K562 (cell line): ENCODE measurements around the gene MYH15. TPM values are rescaled to one million over a fixed set of nuclear protein-coding genes. Genes with fewer than 3 reads are reported as not detected.

Source experiments
- ATAC-seq: fragments of 200-7000 bp; cut with Tn5 transposase; 3 replicates; pipeline ENCODE4 v1.9.1; 2020; ENCODE audit warnings: moderate library complexity
- BruUV-seq: library from RNA; stranded (reverse); fragments of 400-500 nt; replicated peaks from 2 replicates; lab custom pipeline; 2021; lab: Mats Ljungman, UMichigan
- CTCF ChIA-PET: fragments of 300-600 bp; formaldehyde crosslinking; extraction: SDS; loops from one replicate; lab custom pipeline; 2021; ENCODE audit warnings: low intra/inter-chr PET ratio; lab: Yijun Ruan, JAX
- POLR2A ChIA-PET: fragments of 300-600, 350-650 bp; sonication (Branson Sonifier 250); formaldehyde crosslinking; extraction: SDS; loops from one replicate; lab custom pipeline; 2021; ENCODE audit warnings: antibody characterized with exemption, inconsistent platforms; lab: Yijun Ruan, JAX
- DNase-seq, 4 experiments: peaks; one replicate each; pipeline versions ENCODE4 v3.0.0 to v3.0.0-alpha.2; 2011 to 2018; ENCODE audit warnings: low spot score in 3 of 4, mixed read lengths in 3 of 4; ENCODE audit errors: extremely low read depth in 1 of 4
- FAIRE-seq: peaks from 2 replicates; lab custom pipeline; 2011; peaks lifted over from hg19 to GRCh38; lab: Jason Lieb, UNC
- H2AFZ ChIP-seq: 2 replicates; pipeline ENCODE4 v1.6.0; 2011; ENCODE audit warnings: low read depth, low read length, control low read depth, inconsistent platforms
- H3K27ac ChIP-seq: fragments of 200-600 bp; 3 replicates; pipeline ENCODE4 v1.8.0; 2011; ENCODE audit warnings: low read depth, mild to moderate bottlenecking, control low read depth, inconsistent platforms, low read length, moderate library complexity, mixed read lengths; ENCODE audit errors: extremely low read depth
- H3K27me3 ChIP-seq, 2 experiments: fragments of 300-600 bp in 1 of 2; 2 replicates in 1 of 2; 3 replicates in 1 of 2; pipeline versions ENCODE4 v1.6.0 to v1.8.0; 2011; ENCODE audit warnings: inconsistent platforms in 2 of 2, low read length in 2 of 2, mild to moderate bottlenecking in 1 of 2, mixed read lengths in 1 of 2, moderate library complexity in 1 of 2; ENCODE audit not compliant: control insufficient read depth in 2 of 2, insufficient read depth in 2 of 2
- H3K36me3 ChIP-seq: fragments of 300-600 bp; 3 replicates; pipeline ENCODE4 v1.8.0; 2011; ENCODE audit warnings: mild to moderate bottlenecking, low read length, inconsistent platforms; ENCODE audit not compliant: control insufficient read depth, insufficient read depth
- H3K4me1 ChIP-seq, 2 experiments: fragments of 200-600 bp in 1 of 2; replicated peaks in 1 of 2; 2 replicates in 1 of 2; 3 replicates in 1 of 2; pipeline versions ENCODE4 v1.5.1 to v1.8.0; 2011; ENCODE audit warnings: inconsistent platforms in 2 of 2, low read length in 2 of 2, mild to moderate bottlenecking in 1 of 2, mixed read lengths in 1 of 2, moderate library complexity in 1 of 2; ENCODE audit not compliant: control insufficient read depth in 2 of 2, insufficient read depth in 2 of 2
- H3K4me2 ChIP-seq: 2 replicates; pipeline ENCODE4 v1.6.1; 2011; ENCODE audit warnings: low read length, control low read depth, inconsistent platforms, mixed read lengths; ENCODE audit not compliant: insufficient read depth
- H3K4me3 ChIP-seq: fragments of 200-600 bp; sonication (generic), shearing (Covaris generic); 2 replicates; pipeline ENCODE4 v1.5.1; 2016; ENCODE audit warnings: control low read depth, inconsistent platforms
- H3K79me2 ChIP-seq: fragments of 200-600 bp; 3 replicates; pipeline ENCODE4 v1.8.0; 2011; ENCODE audit warnings: low read length, inconsistent platforms; ENCODE audit not compliant: control insufficient read depth, insufficient read depth
- H3K9ac ChIP-seq, 2 experiments: 2 replicates each; pipeline versions ENCODE4 v1.6.0 to v1.6.1; 2011; ENCODE audit warnings: low read depth in 2 of 2, low read length in 2 of 2, control low read depth in 1 of 2, inconsistent platforms in 1 of 2, mild to moderate bottlenecking in 1 of 2, mixed read lengths in 1 of 2; ENCODE audit not compliant: insufficient read depth in 1 of 2
- H3K9me1 ChIP-seq: one replicate; pipeline ENCODE4 v1.6.0; 2011; ENCODE audit warnings: inconsistent platforms, mild to moderate bottlenecking, low read length, moderate library complexity; ENCODE audit not compliant: control insufficient read depth, insufficient read depth
- H3K9me3 ChIP-seq: replicated peaks from 2 replicates; pipeline ENCODE4 v1.5.1; 2011; ENCODE audit warnings: low read depth, low read length, inconsistent platforms; ENCODE audit not compliant: control insufficient read depth, insufficient read depth
- H4K20me1 ChIP-seq: replicated peaks from 2 replicates; pipeline ENCODE4 v1.6.1; 2011; ENCODE audit warnings: low read length, inconsistent platforms, mixed read lengths; ENCODE audit not compliant: control insufficient read depth, insufficient read depth
- BCOR ChIP-seq: fragments of 450-650 bp; IDR thresholded peaks from 2 replicates; pipeline ENCODE4 v1.6.1; 2016
- CBFB ChIP-seq: sonication (generic); formaldehyde crosslinking; IDR thresholded peaks from 2 replicates; pipeline ENCODE4 v1.4.0; 2020; ENCODE audit warnings: mild to moderate bottlenecking, missing genetic modification reagents
- ETS1 ChIP-seq: conservative IDR thresholded peaks from 2 replicates; pipeline ENCODE4 v1.6.1; 2011; ENCODE audit warnings: low read depth, mild to moderate bottlenecking, low read length; ENCODE audit not compliant: control insufficient read depth
- LEF1 ChIP-seq: fragments of 450-650 bp; IDR thresholded peaks from 2 replicates; pipeline ENCODE4 v1.6.1; 2016; ENCODE audit warnings: mild to moderate bottlenecking
- RUNX1 ChIP-seq: sonication (generic); IDR thresholded peaks from 2 replicates; pipeline ENCODE4 v1.6.1; 2016; ENCODE audit warnings: antibody characterized with exemption, low read depth
- ZNF24 ChIP-seq: fragments of 450-650 bp; IDR thresholded peaks from 2 replicates; pipeline ENCODE4 v1.6.1; 2016
- ZNF77 ChIP-seq: fragments of 250-450 bp; sonication (Bioruptor Pico); IDR thresholded peaks from 2 replicates; pipeline ENCODE4 v1.5.0; 2020
- WGBS: fragments of 100-300 bp; shearing (Covaris generic); methylation state at CpG from one replicate; pipeline ENCODE4 v1.1.6; 2016; ENCODE audit warnings: low coverage, mixed read lengths; ENCODE audit not compliant: insufficient coverage; ENCODE audit errors: missing lambda C conversion rate; 5-methylcytosine and 5-hydroxymethylcytosine counted together
- in situ Hi-C: fragments of 300-500 bp; cut with MboI; formaldehyde crosslinking; loops from 4 replicates; pipeline ENCODE4 v1.15.0; 2018; ENCODE audit warnings: inconsistent platforms, mixed read lengths
- intact Hi-C: fragments of 100-400 bp; cut with micrococcal nuclease; formaldehyde crosslinking; loops from 2 replicates; pipeline ENCODE4 v1.14.2; 2022
- polyA plus RNA-seq, 8 experiments: library from polyadenylated mRNA; depleted of rRNA in 4 of 8; stranded (reverse) in 5 of 8; unstranded in 3 of 8; fragments of >200 nt; fragmentation: Nextera tagmentation in 2 of 8; fragmentation: Illumina TruSeq in 1 of 8; extraction: Ambion mirVana in 2 of 8; extraction: Trizol in 1 of 8; gene quantifications; 2 replicates each; pipeline versions ENCODE4 v1.2.1 to v1.2.3, GENCODE V29; 2011 to 2014; ENCODE audit warnings: inconsistent platforms in 1 of 8, missing spikeins in 1 of 8
- total RNA-seq, 7 experiments: library from RNA; depleted of rRNA in 6 of 7; stranded (reverse); fragments of >200 nt in 6 of 7; fragmentation: Illumina TruSeq in 2 of 7; extraction: Trizol in 2 of 7; gene quantifications; 2 replicates each; pipeline versions ENCODE4 v1.2.1 to v1.2.3, GENCODE V29; 2011 to 2021; ENCODE audit warnings: low replicate concordance in 1 of 7
- TF ChIP-seq, protein P1 (sequence below): sonication (generic); formaldehyde crosslinking; IDR thresholded peaks from 2 replicates; pipeline ENCODE4 v1.8.1; 2023; ENCODE audit warnings: missing genetic modification reagents, mild to moderate bottlenecking, borderline replicate concordance
- TF ChIP-seq, protein P2 (sequence below): sonication (generic); formaldehyde crosslinking; IDR thresholded peaks from 2 replicates; pipeline ENCODE4 v1.9.0; 2022; ENCODE audit warnings: mild to moderate bottlenecking, missing genetic modification reagents

Gene MYH15
- total and polyA plus RNA-seq, 9 of the 15 experiments (the other 6 are each of a cell fraction or from before 2014, with no cell fraction given), result 0.03 to 0.29 (median 0.12) TPM

- TF ChIP-seq, protein P1, sequence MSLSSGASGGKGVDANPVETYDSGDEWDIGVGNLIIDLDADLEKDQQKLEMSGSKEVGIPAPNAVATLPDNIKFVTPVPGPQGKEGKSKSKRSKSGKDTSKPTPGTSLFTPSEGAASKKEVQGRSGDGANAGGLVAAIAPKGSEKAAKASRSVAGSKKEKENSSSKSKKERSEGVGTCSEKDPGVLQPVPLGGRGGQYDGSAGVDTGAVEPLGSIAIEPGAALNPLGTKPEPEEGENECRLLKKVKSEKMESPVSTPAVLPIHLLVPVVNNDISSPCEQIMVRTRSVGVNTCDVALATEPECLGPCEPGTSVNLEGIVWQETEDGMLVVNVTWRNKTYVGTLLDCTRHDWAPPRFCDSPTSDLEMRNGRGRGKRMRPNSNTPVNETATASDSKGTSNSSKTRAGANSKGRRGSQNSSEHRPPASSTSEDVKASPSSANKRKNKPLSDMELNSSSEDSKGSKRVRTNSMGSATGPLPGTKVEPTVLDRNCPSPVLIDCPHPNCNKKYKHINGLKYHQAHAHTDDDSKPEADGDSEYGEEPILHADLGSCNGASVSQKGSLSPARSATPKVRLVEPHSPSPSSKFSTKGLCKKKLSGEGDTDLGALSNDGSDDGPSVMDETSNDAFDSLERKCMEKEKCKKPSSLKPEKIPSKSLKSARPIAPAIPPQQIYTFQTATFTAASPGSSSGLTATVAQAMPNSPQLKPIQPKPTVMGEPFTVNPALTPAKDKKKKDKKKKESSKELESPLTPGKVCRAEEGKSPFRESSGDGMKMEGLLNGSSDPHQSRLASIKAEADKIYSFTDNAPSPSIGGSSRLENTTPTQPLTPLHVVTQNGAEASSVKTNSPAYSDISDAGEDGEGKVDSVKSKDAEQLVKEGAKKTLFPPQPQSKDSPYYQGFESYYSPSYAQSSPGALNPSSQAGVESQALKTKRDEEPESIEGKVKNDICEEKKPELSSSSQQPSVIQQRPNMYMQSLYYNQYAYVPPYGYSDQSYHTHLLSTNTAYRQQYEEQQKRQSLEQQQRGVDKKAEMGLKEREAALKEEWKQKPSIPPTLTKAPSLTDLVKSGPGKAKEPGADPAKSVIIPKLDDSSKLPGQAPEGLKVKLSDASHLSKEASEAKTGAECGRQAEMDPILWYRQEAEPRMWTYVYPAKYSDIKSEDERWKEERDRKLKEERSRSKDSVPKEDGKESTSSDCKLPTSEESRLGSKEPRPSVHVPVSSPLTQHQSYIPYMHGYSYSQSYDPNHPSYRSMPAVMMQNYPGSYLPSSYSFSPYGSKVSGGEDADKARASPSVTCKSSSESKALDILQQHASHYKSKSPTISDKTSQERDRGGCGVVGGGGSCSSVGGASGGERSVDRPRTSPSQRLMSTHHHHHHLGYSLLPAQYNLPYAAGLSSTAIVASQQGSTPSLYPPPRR (CRISPR knock-in tag), result no peak
- no peak for TF ChIP-seq ETS1
- TF ChIP-seq ZNF24, result no peak
These were observed 79.9 kb downstream of the MYH15 start (continued) for GRCh38 chr3:108430540-108430939.

- no peak for DNase-seq
- Histone ChIP-seq H3K4me1 (no peaks in the 10 kb centered on the region), H3K27ac (no peak overlapping the region), H3K9ac (no peak overlapping the region), H3K4me3 (no peak overlapping the region), H3K4me2 (no peak overlapping the region)
- FAIRE-seq, result no peak
- POLR2A ChIA-PET, result interaction anchor here (1.2 kb wide), 1 partner anchor 42 kb away, joined by 3 read pairs; no protein-coding TSS in a partner anchor
- in situ Hi-C loops, result no loop called here
- TF ChIP-seq LEF1, result no peak
- no peak for TF ChIP-seq RUNX1
- TF ChIP-seq CBFB (CRISPR knock-in tag), result no peak
- TF ChIP-seq, protein P2, sequence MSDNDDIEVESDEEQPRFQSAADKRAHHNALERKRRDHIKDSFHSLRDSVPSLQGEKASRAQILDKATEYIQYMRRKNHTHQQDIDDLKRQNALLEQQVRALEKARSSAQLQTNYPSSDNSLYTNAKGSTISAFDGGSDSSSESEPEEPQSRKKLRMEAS, result no peak
- TF ChIP-seq ZNF77 (CRISPR knock-in tag), result no peak
- no peak for TF ChIP-seq BCOR
- TF ChIP-seq, all 486 proteins: peak for 0
- BruUV-seq, result no TSS peak
- H3K36me3 ChIP-seq, result no peaks in the 10 kb centered on the region
- no peak overlapping the region for H2AFZ ChIP-seq
- no peak for ATAC-seq
- intact Hi-C loops, result no loop called here
- no peaks in the 10 kb centered on the region for H3K79me2 ChIP-seq
- no peaks in the 10 kb centered on the region for H3K9me3 ChIP-seq
- no peaks in the 10 kb centered on the region for H3K9me1 ChIP-seq
- H3K27me3 ChIP-seq, result no peaks in the 10 kb centered on the region
- 8% methylated on average over 3 of the region's 3 CpGs for WGBS
- no peaks in the 10 kb centered on the region for H4K20me1 ChIP-seq
- CTCF ChIA-PET, result no interaction called here
These were observed 81.8 kb downstream of the MYH15 start for GRCh38 chr3:108428586-108428985.
